ENCODE measurements around the gene PCNX2. TPM values are rescaled to one million over a fixed set of nuclear protein-coding genes. Genes with fewer than 3 reads are reported as not detected.

PCNX2 gene
- total and polyA plus RNA-seq, 3 donors from 2014 or later, result 8.4 to 28.9 (median 27.6) TPM

DNA sequence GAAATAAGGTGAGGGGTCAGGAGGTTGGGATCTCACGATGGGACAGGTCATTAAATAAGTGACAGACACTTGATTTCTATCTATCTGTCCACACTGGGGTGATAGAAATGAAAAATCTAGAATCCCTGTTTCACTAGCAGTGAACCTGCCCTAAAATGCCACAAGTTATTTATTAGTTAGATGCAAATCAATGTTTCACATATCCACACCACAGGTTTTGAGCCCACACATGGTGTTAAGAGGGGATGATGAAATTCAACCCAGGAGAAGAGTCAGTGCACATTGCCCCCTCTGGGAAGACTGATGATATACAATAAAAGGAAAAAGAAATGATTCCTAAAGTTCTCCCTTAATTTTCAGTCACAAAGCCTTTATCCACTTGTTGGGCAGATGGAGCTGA lies 355.3 kb downstream of the PCNX2 start:
- 58 to 59% methylated on average over 1 of the region's 1 CpG for WGBS, 2 donors
- H3K36me3 ChIP-seq (ENCODE audit: low read depth, missing control alignments), result no peaks in the 10 kb centered on the region
- no peaks in the 10 kb centered on the region for H3K27me3 ChIP-seq
- H3K27ac ChIP-seq, result no peak overlapping the region
- H3K4me3 ChIP-seq, result no peak overlapping the region
- no peak for DNase-seq
- H3K4me1 ChIP-seq, result no peaks in the 10 kb centered on the region
- intact Hi-C loops (cut with DNase I; ENCODE audit: low total_unique reads), result no loop called here
- no peaks in the 10 kb centered on the region for H3K9me3 ChIP-seq
- TF ChIP-seq, protein P1, sequence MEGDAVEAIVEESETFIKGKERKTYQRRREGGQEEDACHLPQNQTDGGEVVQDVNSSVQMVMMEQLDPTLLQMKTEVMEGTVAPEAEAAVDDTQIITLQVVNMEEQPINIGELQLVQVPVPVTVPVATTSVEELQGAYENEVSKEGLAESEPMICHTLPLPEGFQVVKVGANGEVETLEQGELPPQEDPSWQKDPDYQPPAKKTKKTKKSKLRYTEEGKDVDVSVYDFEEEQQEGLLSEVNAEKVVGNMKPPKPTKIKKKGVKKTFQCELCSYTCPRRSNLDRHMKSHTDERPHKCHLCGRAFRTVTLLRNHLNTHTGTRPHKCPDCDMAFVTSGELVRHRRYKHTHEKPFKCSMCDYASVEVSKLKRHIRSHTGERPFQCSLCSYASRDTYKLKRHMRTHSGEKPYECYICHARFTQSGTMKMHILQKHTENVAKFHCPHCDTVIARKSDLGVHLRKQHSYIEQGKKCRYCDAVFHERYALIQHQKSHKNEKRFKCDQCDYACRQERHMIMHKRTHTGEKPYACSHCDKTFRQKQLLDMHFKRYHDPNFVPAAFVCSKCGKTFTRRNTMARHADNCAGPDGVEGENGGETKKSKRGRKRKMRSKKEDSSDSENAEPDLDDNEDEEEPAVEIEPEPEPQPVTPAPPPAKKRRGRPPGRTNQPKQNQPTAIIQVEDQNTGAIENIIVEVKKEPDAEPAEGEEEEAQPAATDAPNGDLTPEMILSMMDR (IDR thresholded peaks at IDR 0.05), result no peak

DNA sequence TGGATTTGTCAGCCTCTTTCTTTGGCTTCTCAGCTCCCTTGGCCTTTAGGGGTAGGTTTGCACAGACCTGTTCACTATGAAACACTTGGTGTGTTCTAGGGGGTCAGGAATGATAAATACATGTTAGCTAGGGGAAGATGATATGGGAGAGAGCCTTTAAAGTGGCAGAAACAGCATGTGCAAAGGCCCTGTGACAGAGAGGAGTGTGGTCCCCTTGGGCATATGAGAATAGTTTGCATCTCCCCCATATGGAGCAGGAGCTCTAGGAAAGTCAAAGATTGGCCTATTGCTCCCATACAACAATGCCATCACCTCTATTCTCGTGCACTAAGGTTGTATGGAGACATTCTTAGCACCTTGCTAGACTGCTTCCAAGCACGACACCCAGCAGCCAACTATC lies 355.8 kb downstream of the PCNX2 start:
- Histone ChIP-seq H3K4me1 (no peaks in the 10 kb centered on the region), H3K4me3 (no peak overlapping the region), H3K27ac (no peak overlapping the region), H3K27me3 (no peaks in the 10 kb centered on the region), H3K9me3 (no peaks in the 10 kb centered on the region), H3K36me3 (ENCODE audit: low read depth, missing control alignments) (no peaks in the 10 kb centered on the region)
- TF ChIP-seq POLR2A (IDR thresholded peaks at IDR 0.05), result no peak
- TF ChIP-seq, protein P1 (IDR thresholded peaks at IDR 0.05), result no peak
- 80 to 94% methylated on average over 2 of the region's 2 CpGs for WGBS, 2 donors
- intact Hi-C loops (cut with DNase I; ENCODE audit: low total_unique reads), result no loop called here
- DNase-seq, result no peak

DNA sequence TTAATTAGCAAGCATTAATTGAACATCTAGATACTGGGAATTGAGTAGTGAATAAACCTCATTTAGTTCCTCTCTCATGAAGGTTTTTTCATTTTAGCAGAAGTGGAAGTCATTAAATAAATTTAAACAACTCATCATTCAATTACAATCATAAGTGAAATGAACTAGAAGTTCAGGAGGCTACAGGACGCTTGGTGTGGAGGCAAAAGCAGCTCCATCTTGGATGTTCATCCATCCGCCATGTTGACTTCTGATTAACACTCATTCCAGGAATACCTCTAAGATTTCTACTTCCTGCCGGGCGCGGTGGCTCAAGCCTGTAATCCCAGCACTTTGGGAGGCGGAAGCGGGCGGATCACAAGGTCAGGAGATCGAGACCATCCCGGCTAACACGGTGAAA lies 356.6 kb downstream of the PCNX2 start:
- TF ChIP-seq POLR2A (IDR thresholded peaks at IDR 0.05), result no peak
- TF ChIP-seq, protein P1 (IDR thresholded peaks at IDR 0.05), result no peak
- H3K9me3 ChIP-seq, result no peaks in the 10 kb centered on the region
- H3K4me3 ChIP-seq, result no peak overlapping the region
- 77 to 88% methylated on average over 10 to 11 of the region's 11 CpGs for WGBS, 2 donors
- H3K27me3 ChIP-seq, result no peaks in the 10 kb centered on the region
- no peaks in the 10 kb centered on the region for H3K4me1 ChIP-seq
- no peaks in the 10 kb centered on the region for H3K36me3 ChIP-seq (ENCODE audit: low read depth, missing control alignments)
- intact Hi-C loops (cut with DNase I; ENCODE audit: low total_unique reads), result no loop called here
- no peak overlapping the region for H3K27ac ChIP-seq
- DNase-seq, result no peak

DNA sequence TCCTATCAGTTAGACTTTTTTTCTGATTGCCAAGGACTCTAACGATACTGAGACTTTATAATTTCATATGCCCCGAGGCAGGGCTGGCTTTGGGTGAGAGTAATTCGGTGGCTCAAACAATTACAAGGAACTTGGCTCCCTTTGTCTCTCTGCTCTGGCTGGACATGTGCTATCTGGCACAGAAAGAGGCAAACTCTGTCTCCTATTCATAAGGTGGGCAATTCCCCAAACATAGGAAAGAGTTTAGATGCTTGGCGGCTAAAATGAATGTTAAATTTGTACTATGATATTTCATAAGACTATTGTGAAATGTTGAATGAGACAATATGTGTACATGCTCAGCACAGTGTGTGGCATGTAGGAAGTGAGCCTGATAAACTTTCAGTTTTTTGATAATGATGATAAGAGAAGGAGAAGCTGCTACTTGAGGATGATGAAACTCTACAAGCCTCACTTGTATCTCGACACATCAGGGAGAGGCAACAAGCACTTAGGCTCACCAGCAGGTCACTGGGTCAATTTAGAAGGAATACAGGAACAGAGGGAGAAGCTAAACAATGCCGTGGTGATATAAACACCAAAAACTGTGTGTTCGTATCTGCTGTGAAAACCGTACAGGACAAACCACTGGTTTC lies 357.7 kb downstream of the PCNX2 start:
- no peaks in the 10 kb centered on the region for H3K4me1 ChIP-seq
- WGBS, 2 donors, result 71 to 82% methylated on average over 8 of the region's 8 CpGs
- no peaks in the 10 kb centered on the region for H3K9me3 ChIP-seq

More for the DNA sequence above, 357.7 kb downstream of the PCNX2 start:
- H3K27me3 ChIP-seq, result no peaks in the 10 kb centered on the region
- DNase-seq, result no peak
- TF ChIP-seq, protein P1 (IDR thresholded peaks at IDR 0.05), result no peak
- no peak for TF ChIP-seq POLR2A (IDR thresholded peaks at IDR 0.05)
- no peak overlapping the region for H3K4me3 ChIP-seq
- H3K36me3 ChIP-seq (ENCODE audit: low read depth, missing control alignments), result no peaks in the 10 kb centered on the region
- intact Hi-C loops (cut with DNase I; ENCODE audit: low total_unique reads), result no loop called here
- H3K27ac ChIP-seq, result no peak overlapping the region

Data from testis (tissue), 3 donors.